H1 (cell line): ENCODE measurements around the gene FSD1. TPM values are rescaled to one million over a fixed set of nuclear protein-coding genes. Genes with fewer than 3 reads are reported as not detected.

Experiments
- CTCF ChIA-PET: fragments of 300-600 bp; sonication (Branson Sonifier 250); formaldehyde crosslinking; loops from one replicate; lab custom pipeline; 2021; ENCODE audit not compliant: partially characterized antibody; lab: Charles Lee
- POLR2A ChIA-PET: fragments of 300-600 bp; sonication (Branson Sonifier 250); formaldehyde crosslinking; loops from one replicate; lab custom pipeline; 2021; ENCODE audit warnings: inconsistent platforms; ENCODE audit not compliant: partially characterized antibody; lab: Charles Lee
- DNase-seq, 2 experiments: peaks; one replicate each; pipeline versions ENCODE4 v3.0.0 to v3.0.0-alpha.2; 2010 to 2022; ENCODE audit warnings: low spot score in 2 of 2, low read depth in 1 of 2, mixed read lengths in 1 of 2
- FAIRE-seq: peaks from 2 replicates; lab custom pipeline; 2011; peaks lifted over from hg19 to GRCh38; lab: Jason Lieb, UNC
- H2AFZ ChIP-seq: 2 replicates; pipeline ENCODE4 v1.8.1; 2012; ENCODE audit warnings: low read length, inconsistent platforms
- H2AK5ac ChIP-seq: 2 replicates; pipeline ENCODE4 v1.6.1; 2013; ENCODE audit warnings: low read depth, low read length
- H2BK120ac ChIP-seq: replicated peaks from 2 replicates; pipeline ENCODE3; 2013; ENCODE audit warnings: low read depth, low read length, inconsistent platforms
- H2BK12ac ChIP-seq: 2 replicates; pipeline ENCODE4 v1.6.1; 2013; ENCODE audit warnings: low read depth, low read length
- H2BK15ac ChIP-seq: 2 replicates; pipeline ENCODE4 v1.6.1; 2013; ENCODE audit warnings: low read length
- H2BK20ac ChIP-seq: 2 replicates; pipeline ENCODE4 v1.6.1; 2013; ENCODE audit warnings: low read length
- H2BK5ac ChIP-seq: 2 replicates; pipeline ENCODE4 v1.6.1; 2013; ENCODE audit warnings: low read depth, low read length
- H3K14ac ChIP-seq: 2 replicates; pipeline ENCODE4 v1.6.1; 2013; ENCODE audit warnings: inconsistent platforms; ENCODE audit not compliant: insufficient read length
- H3K18ac ChIP-seq: 2 replicates; pipeline ENCODE4 v1.6.1; 2013; ENCODE audit warnings: low read length; ENCODE audit errors: extremely low read depth
- H3K23ac ChIP-seq: 2 replicates; pipeline ENCODE4 v1.6.1; 2013; ENCODE audit warnings: inconsistent platforms; ENCODE audit not compliant: insufficient read length
- H3K23me2 ChIP-seq: 2 replicates; pipeline ENCODE4 v1.6.1; 2013; ENCODE audit warnings: low read depth, low read length
- H3K27ac ChIP-seq: 2 replicates; pipeline ENCODE4 v1.6.1; 2011; ENCODE audit warnings: low read depth, low read length, inconsistent platforms
- H3K27me3 ChIP-seq, 4 experiments: replicated peaks in 1 of 4; 1 replicate in 1 of 4; 2 replicates in 3 of 4; pipeline versions ENCODE4 v1.6.1 to v1.8.1; 2011 to 2013; ENCODE audit warnings: low read length in 3 of 4, mild to moderate bottlenecking in 3 of 4, inconsistent platforms in 2 of 4, mixed read lengths in 2 of 4, moderate library complexity in 1 of 4; ENCODE audit not compliant: control insufficient read depth in 3 of 4, insufficient read depth in 3 of 4; ENCODE audit errors: extremely low read depth in 1 of 4
- H3K36me3 ChIP-seq, 4 experiments: 2 replicates each; pipeline versions ENCODE4 v1.6.1 to v1.8.1; 2011 to 2013; ENCODE audit warnings: mild to moderate bottlenecking in 4 of 4, low read length in 3 of 4, moderate library complexity in 2 of 4, control low read depth in 1 of 4, inconsistent platforms in 1 of 4; ENCODE audit not compliant: insufficient read depth in 4 of 4, control insufficient read depth in 2 of 4
- H3K4ac ChIP-seq: replicated peaks from 2 replicates; pipeline ENCODE3; 2013; ENCODE audit warnings: low read length, low read depth, mixed read lengths, inconsistent platforms; ENCODE audit not compliant: insufficient read length
- H3K4me1 ChIP-seq, 4 experiments: replicated peaks in 1 of 4; 1 replicate in 1 of 4; 2 replicates in 3 of 4; pipeline versions ENCODE4 v1.6.1 to v1.8.1; 2011 to 2013; ENCODE audit warnings: low read length in 3 of 4, inconsistent platforms in 2 of 4, mixed read lengths in 1 of 4; ENCODE audit not compliant: insufficient read depth in 4 of 4, control insufficient read depth in 3 of 4
- H3K4me2 ChIP-seq, 2 experiments: 2 replicates each; pipeline versions ENCODE4 v1.6.1 to v1.8.1; 2011 to 2013; ENCODE audit warnings: low read depth in 2 of 2, low read length in 2 of 2, control low read depth in 1 of 2, inconsistent platforms in 1 of 2, mild to moderate bottlenecking in 1 of 2; ENCODE audit not compliant: insufficient read depth in 1 of 2
- H3K4me3 ChIP-seq, 4 experiments: fragments of 200-600, 300-600 bp in 1 of 4; sonication (generic), shearing (Covaris generic), sonication (Bioruptor Twin) in 1 of 4; 2 replicates each; pipeline versions ENCODE4 v1.5.1 to v1.8.1; 2011 to 2016; ENCODE audit warnings: low read length in 4 of 4, low read depth in 3 of 4, control low read depth in 2 of 4, inconsistent platforms in 2 of 4, mild to moderate bottlenecking in 2 of 4, mixed read lengths in 1 of 4, moderate library complexity in 1 of 4; ENCODE audit not compliant: insufficient read depth in 2 of 4; ENCODE audit errors: extremely low read depth in 1 of 4
- H3K56ac ChIP-seq: replicated peaks from 2 replicates; pipeline ENCODE3; 2013; ENCODE audit warnings: low read depth, mild to moderate bottlenecking, mixed read lengths, low read length, inconsistent platforms; ENCODE audit not compliant: insufficient read length
- H3K79me1 ChIP-seq: 2 replicates; pipeline ENCODE4 v1.6.1; 2013; ENCODE audit warnings: low read depth, low read length, control low read depth
- H3K79me2 ChIP-seq, 2 experiments: 2 replicates each; pipeline versions ENCODE4 v1.6.1 to v1.8.1; 2012 to 2013; ENCODE audit warnings: low read length in 2 of 2, mild to moderate bottlenecking in 2 of 2, inconsistent platforms in 1 of 2; ENCODE audit not compliant: insufficient read depth in 2 of 2, control insufficient read depth in 1 of 2
- H3K9ac ChIP-seq, 4 experiments: replicated peaks in 1 of 4; 1 replicate in 1 of 4; 2 replicates in 3 of 4; pipeline versions ENCODE4 v1.6.1 to v1.8.1; 2011 to 2013; ENCODE audit warnings: low read depth in 3 of 4, low read length in 3 of 4, control low read depth in 2 of 4, mild to moderate bottlenecking in 2 of 4, moderate library complexity in 2 of 4, inconsistent platforms in 1 of 4; ENCODE audit errors: extremely low read depth in 1 of 4
- H3K9me3 ChIP-seq, 2 experiments: 2 replicates each; pipeline versions ENCODE4 v1.6.1 to v1.8.1; 2012 to 2013; ENCODE audit warnings: mild to moderate bottlenecking in 2 of 2, moderate library complexity in 2 of 2, control low read depth in 1 of 2, inconsistent platforms in 1 of 2, low read depth in 1 of 2, low read length in 1 of 2, mixed read lengths in 1 of 2; ENCODE audit not compliant: insufficient read depth in 2 of 2
- H4K20me1 ChIP-seq, 2 experiments: replicated peaks in 1 of 2; 2 replicates each; pipeline versions ENCODE3 to v1.8.1; 2011 to 2013; ENCODE audit warnings: inconsistent platforms in 2 of 2, low read length in 2 of 2, mild to moderate bottlenecking in 1 of 2; ENCODE audit not compliant: insufficient read depth in 2 of 2, control insufficient read depth in 1 of 2
- H4K5ac ChIP-seq: 2 replicates; pipeline ENCODE4 v1.6.1; 2013; ENCODE audit warnings: low read length, low read depth, mixed read lengths, inconsistent platforms; ENCODE audit not compliant: insufficient read length
- H4K8ac ChIP-seq: 2 replicates; pipeline ENCODE4 v1.8.0; 2013; ENCODE audit warnings: mild to moderate bottlenecking, moderate library complexity, low read length, inconsistent platforms; ENCODE audit not compliant: insufficient read depth; ENCODE audit errors: extremely low read depth
- H4K91ac ChIP-seq: replicated peaks from 2 replicates; pipeline ENCODE3; 2013; ENCODE audit warnings: low read length, mixed read lengths, inconsistent platforms; ENCODE audit not compliant: insufficient read length
- BRCA1 ChIP-seq: IDR thresholded peaks from 2 replicates; pipeline ENCODE4 v1.6.1; 2012; ENCODE audit warnings: low read depth, low read length, improper control_type of control experiment
- CTBP2 ChIP-seq: IDR thresholded peaks from 2 replicates; pipeline ENCODE4 v1.7.0; 2011; ENCODE audit warnings: borderline replicate concordance, mild to moderate bottlenecking, moderate library complexity, mixed read lengths, low read length; ENCODE audit not compliant: insufficient read depth, insufficient read length
- GABPA ChIP-seq: IDR thresholded peaks from 2 replicates; pipeline ENCODE4 v1.6.1; 2011; ENCODE audit warnings: mild to moderate bottlenecking, low read length, moderate library complexity, borderline replicate concordance; ENCODE audit not compliant: insufficient read depth
- MAFK ChIP-seq: IDR thresholded peaks from 2 replicates; pipeline ENCODE4 v1.6.1; 2012; ENCODE audit warnings: low read depth, mild to moderate bottlenecking, improper control_type of control experiment, low read length
- SIX5 ChIP-seq: IDR thresholded peaks from 2 replicates; pipeline ENCODE4 v1.6.1; 2011; ENCODE audit warnings: mild to moderate bottlenecking, low read depth, low read length
- USF2 ChIP-seq: IDR thresholded peaks from 2 replicates; pipeline ENCODE4 v1.6.1; 2011; ENCODE audit warnings: low read length, improper control_type of control experiment
- ZNF274 ChIP-seq: IDR thresholded peaks from 2 replicates; pipeline ENCODE4 v1.7.0; 2012; ENCODE audit warnings: low read length, borderline replicate concordance; ENCODE audit errors: extremely low read depth
- WGBS, 2 experiments: shearing (Covaris generic) in 1 of 2; methylation state at CpG; one replicate each; pipeline versions ENCODE4 v1.1.6 to v1.1.7; 2013 to 2015; ENCODE audit warnings: low lambda C conversion rate in 2 of 2, mixed read lengths in 2 of 2, inconsistent platforms in 1 of 2, low coverage in 1 of 2, missing lambda C conversion rate in 1 of 2; ENCODE audit not compliant: insufficient replicate concordance in 2 of 2, insufficient coverage in 1 of 2, insufficient read length in 1 of 2; ENCODE audit errors: extremely low coverage in 1 of 2, missing lambda C conversion rate in 1 of 2; 5-methylcytosine and 5-hydroxymethylcytosine counted together
- polyA plus RNA-seq, 7 experiments: library from polyadenylated mRNA; depleted of rRNA in 3 of 7; stranded (reverse) in 5 of 7; unstranded in 2 of 7; fragments of >200 nt in 5 of 7; fragments of 200-250 nt in 2 of 7; gene quantifications; 1 replicate in 5 of 7; 2 replicates in 1 of 7; 4 replicates in 1 of 7; pipeline versions ENCODE4 v1.2.1 to v1.2.3, GENCODE V29; 2011 to 2013; ENCODE audit warnings: missing spikeins in 2 of 7, mixed read lengths in 2 of 7
- total RNA-seq: library from RNA; stranded (reverse); fragmentation: NEBNext Ultra II Directional; extraction: Animal tissue kit (Norgen Biotek cat#: 25700); gene quantifications from 2 replicates; pipeline ENCODE4 v1.2.1, GENCODE V29; 2021

The FSD1 gene
- total and polyA plus RNA-seq, 2 of the 8 experiments (the other 6 are each of a cell fraction or from before 2014, with no cell fraction given), result 58.8 to 181 TPM

DNA sequence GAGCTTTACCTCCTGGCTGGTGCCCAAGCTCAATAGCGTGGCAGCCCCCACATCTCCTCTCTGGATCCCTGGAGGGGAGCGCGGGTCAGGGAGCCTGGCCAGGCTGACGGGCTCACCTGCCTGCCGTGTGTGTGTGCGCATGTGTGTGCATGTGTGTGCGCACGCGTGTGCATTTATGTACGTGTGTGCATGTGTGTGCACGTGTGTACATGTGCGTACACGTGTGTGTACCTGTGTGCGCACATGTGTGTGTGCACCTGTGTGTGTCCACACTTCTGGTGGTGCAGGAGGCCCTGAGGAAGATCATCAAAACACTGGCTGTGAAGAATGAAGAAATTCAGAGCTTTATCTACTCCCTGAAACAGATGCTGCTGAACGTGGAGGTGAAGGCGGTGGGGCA lies 1.3 kb downstream of the FSD1 start:
- Histone ChIP-seq H3K4me3 (peak overlapping the region in 1 of 4 experiments; percentile 58; a peak in 1 of 8 replicates), H3K56ac (no peak overlapping the region), H3K4me2 (no peak overlapping the region), H3K79me1 (peaks cover 3% of the 10 kb centered on the region; the same call in 1 of the 2 replicates), H2BK20ac (no peak overlapping the region), H2AFZ (no peak overlapping the region), H3K36me3 (peaks cover 5 to 21% (median 12%) of the 10 kb centered on the region in 4 experiments)
- FAIRE-seq, result no peak
- TF ChIP-seq BRCA1, result no peak
- TF ChIP-seq USF2, result no peak
- TF ChIP-seq MAFK, result no peak
- no peak for TF ChIP-seq GABPA
- no peak for TF ChIP-seq SIX5
- TF ChIP-seq CTBP2, result no peak
- no peak for TF ChIP-seq ZNF274
- TF ChIP-seq, all 59 proteins: peak for 0
- H4K8ac ChIP-seq, result no peak overlapping the region
- ChIA-PET POLR2A (interaction anchor here (0.5 to 12.2 kb wide), 8 partner anchors 16 to 174 kb away, joined by 3 to 86 read pairs (median 3); partner anchors contain the start of gene SHD), CTCF (interaction anchor here (1.0 to 3.1 kb wide), 6 partner anchors 8 to 52 kb away, joined by 4 to 15 read pairs (median 4); no protein-coding TSS in a partner anchor)
- H4K91ac ChIP-seq, result no peak overlapping the region
- H2BK5ac ChIP-seq, result no peak overlapping the region
- no peaks in the 10 kb centered on the region for H3K9me3 ChIP-seq
- peaks cover 0 to 2% of the 10 kb centered on the region in 2 experiments for H4K20me1 ChIP-seq
- H3K23me2 ChIP-seq, result no peaks in the 10 kb centered on the region; the same call in 1 of the 2 replicates
- H3K14ac ChIP-seq, result no peak overlapping the region
- H2BK120ac ChIP-seq, result no peak overlapping the region
- H2BK12ac ChIP-seq, result peak overlapping the region; percentile 94; the same call in 1 of the 2 replicates
- no peaks in the 10 kb centered on the region for H3K79me2 ChIP-seq
- DNase-seq, result no peak
- H3K23ac ChIP-seq, result no peak overlapping the region
- 93% methylated on average over 16 of the region's 16 CpGs; no CpG with 5 or more reads in 1 of the 2 experiments for WGBS, 2 experiments
- H4K5ac ChIP-seq, result no peak overlapping the region
- no peak overlapping the region for H3K4ac ChIP-seq
- H2AK5ac ChIP-seq, result peak overlapping the region; percentile 97; the same call in 1 of the 2 replicates
- no peaks in the 10 kb centered on the region for H3K27me3 ChIP-seq
- H3K18ac ChIP-seq, result no peak overlapping the region
- H2BK15ac ChIP-seq, result no peak overlapping the region
- H3K27ac ChIP-seq, result no peak overlapping the region
- peak overlapping the region in 1 of 4 experiments; percentile 50; a peak in 1 of 7 replicates for H3K9ac ChIP-seq
- H3K4me1 ChIP-seq, result peaks cover 0 to 8% (median 0%) of the 10 kb centered on the region in 4 experiments; a peak in 3 of 7 replicates
